Vagina (tissue), 2 donors: Measurements from ENCODE around the gene RNU6-1.

Experiments used
- POLR2A ChIP-seq, 2 donors: fragments of 450-650 bp; IDR thresholded peaks; one replicate each; pipeline ENCODE4 v1.6.1; 2017; ENCODE audit warnings: antibody characterized with exemption in 2 of 2, mild to moderate bottlenecking in 2 of 2, moderate library complexity in 2 of 2
- POLR2AphosphoS5 ChIP-seq, 2 donors: sonication (generic); formaldehyde crosslinking; IDR thresholded peaks; one replicate each; pipeline ENCODE4 v1.9.0; 2017; ENCODE audit warnings: antibody characterized with exemption in 2 of 2, mild to moderate bottlenecking in 2 of 2, low read depth in 1 of 2; ENCODE audit not compliant: insufficient read depth in 1 of 2
- TF ChIP-seq, protein P1 (sequence below), 3 experiments: fragments of 450-650 bp in 2 of 3; fragments of 200-600 bp in 1 of 3; sonication (generic) in 1 of 3; IDR thresholded peaks; one replicate each; pipeline ENCODE4 v1.5.1; 2017 to 2019; ENCODE audit warnings: antibody characterized with exemption in 3 of 3, mild to moderate bottlenecking in 2 of 3, moderate library complexity in 2 of 3

DNA sequence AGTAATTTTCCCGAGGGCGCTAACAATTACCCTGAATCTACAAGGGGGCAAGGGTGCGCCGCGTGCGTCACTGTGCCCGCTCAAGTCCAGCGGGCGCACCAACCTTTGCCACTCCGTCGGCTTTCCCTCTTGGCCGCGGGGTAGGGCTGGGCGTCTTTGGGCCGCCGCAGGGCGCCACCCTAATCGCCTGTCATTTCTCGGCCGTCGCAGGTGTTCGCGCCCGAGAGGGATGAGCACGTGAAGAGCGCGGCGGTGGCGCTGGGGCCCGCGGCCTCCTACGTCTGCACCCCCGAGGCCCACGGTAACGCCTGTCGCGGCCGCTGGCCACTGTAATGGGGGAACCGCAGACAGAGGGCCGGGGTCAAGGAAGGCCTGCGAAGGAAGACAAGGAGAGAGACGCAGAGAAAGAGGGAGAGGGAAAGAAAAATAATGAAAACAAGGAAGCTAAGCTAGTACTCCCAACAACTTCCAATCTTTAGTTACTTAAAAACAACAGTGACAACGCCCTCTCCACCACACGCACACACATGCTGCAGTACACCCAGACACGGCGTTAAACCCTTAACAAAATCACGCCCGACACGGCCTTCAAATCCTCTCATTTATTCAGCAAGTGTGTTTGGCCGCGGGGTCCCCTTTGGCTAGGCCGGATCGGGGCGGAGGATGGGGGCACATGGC, 10.7 kb downstream of the RNU6-1 start:
- no peak for TF ChIP-seq POLR2AphosphoS5 (IDR thresholded peaks at IDR 0.05; ENCODE audit: insufficient read depth in 1 of 2, low read depth in 1 of 2)
- TF ChIP-seq, protein P1, sequence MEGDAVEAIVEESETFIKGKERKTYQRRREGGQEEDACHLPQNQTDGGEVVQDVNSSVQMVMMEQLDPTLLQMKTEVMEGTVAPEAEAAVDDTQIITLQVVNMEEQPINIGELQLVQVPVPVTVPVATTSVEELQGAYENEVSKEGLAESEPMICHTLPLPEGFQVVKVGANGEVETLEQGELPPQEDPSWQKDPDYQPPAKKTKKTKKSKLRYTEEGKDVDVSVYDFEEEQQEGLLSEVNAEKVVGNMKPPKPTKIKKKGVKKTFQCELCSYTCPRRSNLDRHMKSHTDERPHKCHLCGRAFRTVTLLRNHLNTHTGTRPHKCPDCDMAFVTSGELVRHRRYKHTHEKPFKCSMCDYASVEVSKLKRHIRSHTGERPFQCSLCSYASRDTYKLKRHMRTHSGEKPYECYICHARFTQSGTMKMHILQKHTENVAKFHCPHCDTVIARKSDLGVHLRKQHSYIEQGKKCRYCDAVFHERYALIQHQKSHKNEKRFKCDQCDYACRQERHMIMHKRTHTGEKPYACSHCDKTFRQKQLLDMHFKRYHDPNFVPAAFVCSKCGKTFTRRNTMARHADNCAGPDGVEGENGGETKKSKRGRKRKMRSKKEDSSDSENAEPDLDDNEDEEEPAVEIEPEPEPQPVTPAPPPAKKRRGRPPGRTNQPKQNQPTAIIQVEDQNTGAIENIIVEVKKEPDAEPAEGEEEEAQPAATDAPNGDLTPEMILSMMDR (IDR thresholded peaks at IDR 0.05) = no peak
- TF ChIP-seq POLR2A (IDR thresholded peaks at IDR 0.05) = no peak
